Mucosa of rectum (tissue), 2 donors: ENCODE results near the gene RAI2.

Experiments used
- H3K27ac ChIP-seq, 2 donors: one replicate each; pipeline ENCODE4 v1.7.0; 2013; ENCODE audit warnings: inconsistent platforms in 2 of 2, low read depth in 2 of 2, low read length in 2 of 2
- H3K27me3 ChIP-seq, 2 donors: one replicate each; pipeline ENCODE4 v1.7.0; 2013; ENCODE audit warnings: low read length in 2 of 2; ENCODE audit not compliant: control insufficient read depth in 2 of 2, insufficient read depth in 2 of 2
- H3K36me3 ChIP-seq, 2 donors: one replicate each; pipeline ENCODE4 v1.7.0; 2013; ENCODE audit warnings: low read length in 2 of 2; ENCODE audit not compliant: control insufficient read depth in 2 of 2, insufficient read depth in 2 of 2
- H3K4me1 ChIP-seq, 2 donors: one replicate each; pipeline ENCODE4 v1.7.0; 2013; ENCODE audit warnings: low read length in 2 of 2, mild to moderate bottlenecking in 1 of 2; ENCODE audit not compliant: control insufficient read depth in 2 of 2, insufficient read depth in 2 of 2
- H3K4me3 ChIP-seq, 2 donors: one replicate each; pipeline ENCODE4 v1.7.0; 2013; ENCODE audit warnings: low read length in 2 of 2
- H3K9ac ChIP-seq, 2 donors: one replicate each; pipeline ENCODE4 v1.7.0; 2013; ENCODE audit warnings: low read length in 2 of 2, low read depth in 1 of 2, mild to moderate bottlenecking in 1 of 2
- H3K9me3 ChIP-seq, 2 donors: one replicate each; pipeline ENCODE4 v1.7.0; 2013; ENCODE audit warnings: low read length in 2 of 2; ENCODE audit not compliant: control insufficient read depth in 2 of 2
- donor health status: healthy.
- donor health status: Normal muscosa, but diverticular disease.

RAI2 gene

DNA sequence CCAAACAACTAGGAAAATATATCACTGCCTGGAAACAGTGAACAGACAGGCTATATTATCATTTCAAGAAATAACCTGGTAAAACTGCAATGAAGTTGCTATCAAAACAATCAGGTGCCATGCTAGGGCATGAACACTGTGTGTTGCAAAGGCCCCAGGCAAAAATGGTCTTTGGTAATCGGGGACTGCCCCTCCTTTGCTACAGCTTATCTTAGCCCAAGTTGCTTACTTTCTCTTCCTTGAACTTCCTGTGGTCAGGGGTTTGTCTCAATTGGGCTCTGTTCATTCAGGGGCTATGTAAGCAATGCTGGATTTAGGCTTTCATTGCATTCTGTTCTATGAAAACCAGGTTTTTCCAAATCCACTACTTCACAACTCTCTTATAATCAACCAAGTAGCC is 93.4 kb downstream of the RAI2 start:
- Histone ChIP-seq H3K4me1 (no peaks in the 10 kb centered on the region), H3K9me3 (no peaks in the 10 kb centered on the region), H3K9ac (no peak overlapping the region), H3K27ac (no peak overlapping the region), H3K4me3 (no peak overlapping the region), H3K36me3 (no peaks in the 10 kb centered on the region), H3K27me3 (peaks cover 0 to 7% of the 10 kb centered on the region in 2 donors)

DNA sequence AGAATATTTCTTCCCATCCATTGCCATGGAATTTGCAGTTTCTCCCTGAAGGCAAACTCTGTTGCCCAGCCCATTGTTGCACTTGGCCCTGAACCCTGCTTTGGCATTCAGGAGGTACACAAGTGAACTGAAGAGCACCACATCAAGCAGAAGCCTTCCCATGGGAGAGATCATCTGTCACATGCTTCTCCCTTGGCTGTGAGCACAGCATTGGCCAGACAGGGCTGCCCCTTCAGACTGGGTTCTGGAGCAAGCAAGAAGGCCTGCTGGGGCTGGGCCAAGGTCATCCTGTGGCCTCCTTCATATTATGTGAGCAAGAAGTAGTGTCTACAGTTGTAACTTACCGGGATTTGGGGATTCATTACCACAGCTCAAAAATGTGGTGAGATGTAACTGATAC is 101.1 kb downstream of the RAI2 start:
- Histone ChIP-seq H3K27me3 (peaks cover 0 to 5% of the 10 kb centered on the region in 2 donors), H3K27ac (no peak overlapping the region), H3K9me3 (no peaks in the 10 kb centered on the region), H3K9ac (no peak overlapping the region), H3K4me1 (no peaks in the 10 kb centered on the region), H3K4me3 (no peak overlapping the region), H3K36me3 (no peaks in the 10 kb centered on the region)

DNA sequence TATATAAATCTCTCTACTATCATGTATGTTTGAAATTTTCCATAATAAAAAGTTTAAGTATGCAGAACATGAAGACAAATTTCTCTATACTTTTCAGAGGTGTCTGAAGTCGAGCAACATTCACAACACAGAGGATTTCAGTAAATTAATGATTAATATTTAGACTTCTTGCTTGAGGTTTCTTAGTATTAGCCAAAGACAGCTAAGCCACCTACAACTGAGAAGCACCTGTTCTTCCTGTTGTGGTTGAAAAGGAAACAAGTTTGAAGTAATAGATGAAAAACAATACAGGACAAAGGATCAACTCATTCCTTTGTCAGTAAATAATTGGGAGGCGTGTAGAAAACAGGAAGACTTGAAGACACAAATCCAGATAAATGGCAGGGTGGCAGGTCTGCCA is 102.7 kb downstream of the RAI2 start:
- Histone ChIP-seq H3K9me3 (no peaks in the 10 kb centered on the region), H3K27ac (no peak overlapping the region), H3K4me3 (no peak overlapping the region), H3K27me3 (peaks cover 0 to 5% of the 10 kb centered on the region in 2 donors), H3K4me1 (no peaks in the 10 kb centered on the region), H3K9ac (no peak overlapping the region), H3K36me3 (peaks cover 0 to 4% of the 10 kb centered on the region in 2 donors)

DNA sequence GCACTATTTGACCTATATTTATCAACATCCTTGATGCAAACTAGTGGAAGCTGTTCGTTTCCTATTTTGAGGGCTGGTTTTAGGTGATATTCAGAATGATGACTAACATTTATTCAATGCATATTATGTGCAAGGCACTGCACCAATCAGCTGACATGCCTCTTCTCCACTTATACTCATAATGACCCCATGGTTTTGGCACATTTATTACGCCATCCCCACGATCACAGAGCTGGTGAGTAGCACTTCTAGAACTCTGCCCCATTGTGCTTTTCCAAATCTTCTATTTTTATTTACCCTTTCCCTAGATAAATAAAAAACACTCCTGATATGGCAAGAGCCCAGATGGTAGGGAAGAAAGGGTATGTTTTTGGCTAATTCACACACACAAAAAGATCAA is 110.7 kb downstream of the RAI2 start:
- H3K9ac ChIP-seq: no peak overlapping the region
- peaks cover 0 to 4% of the 10 kb centered on the region in 2 donors for H3K27me3 ChIP-seq
- H3K4me3 ChIP-seq: no peak overlapping the region
- H3K36me3 ChIP-seq: peaks cover 4 to 20% of the 10 kb centered on the region in 2 donors
- no peaks in the 10 kb centered on the region for H3K9me3 ChIP-seq
- no peaks in the 10 kb centered on the region for H3K4me1 ChIP-seq
- no peak overlapping the region for H3K27ac ChIP-seq
